Lower lobe of right lung (tissue), 2 donors: Measurements from ENCODE around the gene FBXO9. TPM values are rescaled to one million over a fixed set of nuclear protein-coding genes. Genes with fewer than 3 reads are reported as not detected.

Experiments used
- ATAC-seq, 2 donors: fragments of 200-7000 bp; cut with Tn5 transposase; one replicate each; pipeline ENCODE4 v1.9.1; 2020 to 2022; ENCODE audit warnings: mild to moderate bottlenecking in 2 of 2, moderate library complexity in 2 of 2
- DNase-seq: peaks from one replicate; pipeline ENCODE4 v3.0.0-alpha.2; 2020
- H3K27ac ChIP-seq: fragments of 200-600 bp; one replicate; pipeline ENCODE4 v1.8.0; 2022
- H3K27me3 ChIP-seq: fragments of 200-600 bp; one replicate; pipeline ENCODE4 v1.8.0; 2022; ENCODE audit warnings: low read depth
- H3K36me3 ChIP-seq: fragments of 200-600 bp; one replicate; pipeline ENCODE4 v1.8.0; 2022; ENCODE audit warnings: mild to moderate bottlenecking
- H3K4me1 ChIP-seq: fragments of 200-600 bp; one replicate; pipeline ENCODE4 v1.8.0; 2022
- H3K4me3 ChIP-seq: fragments of 200-600 bp; one replicate; pipeline ENCODE4 v1.8.0; 2022; ENCODE audit warnings: mild to moderate bottlenecking
- H3K9me3 ChIP-seq: fragments of 200-600 bp; one replicate; pipeline ENCODE4 v1.8.0; 2022
- intact Hi-C: fragments of 100-400 bp; cut with DNase I; formaldehyde crosslinking; loops from one replicate; pipeline ENCODE4 v1.11.0; 2022
- total RNA-seq: library from RNA; stranded (reverse); fragmentation: NEBNext Ultra II Directional; extraction: Animal tissue kit (Norgen Biotek cat#: 25700); gene quantifications from one replicate; pipeline ENCODE4 v1.2.1, GENCODE V29; 2021
- TF ChIP-seq, protein P1 (sequence below): fragments of 200-600 bp; IDR thresholded peaks from one replicate; pipeline ENCODE4 v1.8.0; 2022; ENCODE audit warnings: antibody characterized with exemption, mild to moderate bottlenecking
- donor health status: DM: no; HTN: yes; CAD: no; lungs with severe emphysema.

The FBXO9 gene
- total RNA-seq, 1 donor from 2014 or later: 112 TPM

DNA sequence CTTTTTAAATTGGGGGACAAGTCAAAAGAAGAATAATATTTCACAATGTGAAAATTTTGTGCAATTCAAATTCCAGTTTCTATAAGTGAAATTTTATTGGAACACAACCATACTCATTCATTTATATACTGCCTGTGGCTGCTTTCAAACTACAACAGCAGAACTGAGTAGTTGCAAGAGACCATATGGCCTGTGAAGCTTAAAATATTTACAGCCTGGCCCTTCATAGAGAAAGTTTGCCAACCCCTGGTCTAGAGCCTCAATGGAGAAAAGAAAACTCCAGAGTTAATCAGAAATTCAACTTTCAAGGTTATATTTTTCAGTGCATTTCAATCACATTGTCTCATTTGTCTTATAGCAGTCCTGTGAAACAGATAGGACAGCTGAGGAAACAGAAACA is 26.6 kb upstream of the FBXO9 start:
- H3K9me3 ChIP-seq: no peaks in the 10 kb centered on the region
- no peak overlapping the region for H3K27ac ChIP-seq
- ATAC-seq (no peak), DNase-seq (no peak)
- intact Hi-C loops: no loop called here
- H3K4me3 ChIP-seq: no peak overlapping the region
- H3K27me3 ChIP-seq: no peaks in the 10 kb centered on the region
- TF ChIP-seq, protein P1, sequence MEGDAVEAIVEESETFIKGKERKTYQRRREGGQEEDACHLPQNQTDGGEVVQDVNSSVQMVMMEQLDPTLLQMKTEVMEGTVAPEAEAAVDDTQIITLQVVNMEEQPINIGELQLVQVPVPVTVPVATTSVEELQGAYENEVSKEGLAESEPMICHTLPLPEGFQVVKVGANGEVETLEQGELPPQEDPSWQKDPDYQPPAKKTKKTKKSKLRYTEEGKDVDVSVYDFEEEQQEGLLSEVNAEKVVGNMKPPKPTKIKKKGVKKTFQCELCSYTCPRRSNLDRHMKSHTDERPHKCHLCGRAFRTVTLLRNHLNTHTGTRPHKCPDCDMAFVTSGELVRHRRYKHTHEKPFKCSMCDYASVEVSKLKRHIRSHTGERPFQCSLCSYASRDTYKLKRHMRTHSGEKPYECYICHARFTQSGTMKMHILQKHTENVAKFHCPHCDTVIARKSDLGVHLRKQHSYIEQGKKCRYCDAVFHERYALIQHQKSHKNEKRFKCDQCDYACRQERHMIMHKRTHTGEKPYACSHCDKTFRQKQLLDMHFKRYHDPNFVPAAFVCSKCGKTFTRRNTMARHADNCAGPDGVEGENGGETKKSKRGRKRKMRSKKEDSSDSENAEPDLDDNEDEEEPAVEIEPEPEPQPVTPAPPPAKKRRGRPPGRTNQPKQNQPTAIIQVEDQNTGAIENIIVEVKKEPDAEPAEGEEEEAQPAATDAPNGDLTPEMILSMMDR: no peak
- H3K36me3 ChIP-seq: peaks cover 69% of the 10 kb centered on the region
- peaks cover 5% of the 10 kb centered on the region for H3K4me1 ChIP-seq

- no peak overlapping the region for H3K27ac ChIP-seq
- no peaks in the 10 kb centered on the region for H3K9me3 ChIP-seq
- H3K4me1 ChIP-seq: peaks cover 10% of the 10 kb centered on the region
- DNase-seq: no peak
- H3K4me3 ChIP-seq: no peak overlapping the region
- TF ChIP-seq, protein P1: no peak
- H3K36me3 ChIP-seq: peaks cover 47% of the 10 kb centered on the region
- intact Hi-C loops: no loop called here
- H3K27me3 ChIP-seq: no peaks in the 10 kb centered on the region
- no peak for ATAC-seq
Observed at GRCh38 chr6:53041356-53041755, 23.8 kb upstream of the FBXO9 start.

DNA sequence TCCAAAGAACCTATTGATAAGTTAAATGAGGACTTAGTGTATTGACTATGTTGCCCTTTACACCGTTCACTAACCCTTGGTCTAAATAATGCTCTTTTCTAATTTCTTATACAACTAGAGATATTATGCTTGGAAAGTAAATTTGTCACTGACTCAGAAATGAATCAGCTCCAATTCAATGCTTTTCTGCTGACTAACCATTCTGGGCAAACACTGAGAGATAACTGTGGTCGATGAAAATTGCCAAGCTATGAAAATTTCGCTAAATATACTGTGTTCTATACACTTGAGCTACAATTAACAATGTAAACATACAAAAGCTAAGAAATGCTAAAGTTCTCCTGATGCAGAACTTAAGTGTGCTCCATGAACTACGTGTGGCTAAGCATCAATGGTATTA is 23.1 kb upstream of the FBXO9 start:
- DNase-seq (no peak), ATAC-seq (no peak)
- intact Hi-C loops: no loop called here

DNA sequence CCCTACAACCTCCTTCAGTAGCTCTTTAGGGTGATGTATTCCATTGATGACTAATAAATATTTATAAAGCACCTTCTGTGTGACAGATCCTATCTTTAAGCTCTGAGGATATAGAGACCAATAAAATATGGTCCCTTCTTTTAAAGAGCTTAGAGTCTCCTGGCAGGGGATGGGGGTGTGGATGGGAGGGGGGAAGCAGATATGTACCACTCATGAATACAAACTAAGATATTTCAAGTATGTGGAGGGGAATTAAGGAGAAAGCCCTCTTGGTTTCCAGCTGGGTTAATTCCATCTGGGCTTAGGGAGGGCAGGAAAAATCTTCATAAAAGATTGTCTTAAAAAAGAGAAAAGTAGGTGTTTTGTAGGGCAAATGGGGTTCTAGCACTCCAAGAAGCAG is 21.6 kb upstream of the FBXO9 start:
- intact Hi-C loops: no loop called here
- Histone ChIP-seq H3K9me3 (no peaks in the 10 kb centered on the region), H3K27me3 (no peaks in the 10 kb centered on the region), H3K36me3 (peaks cover 27% of the 10 kb centered on the region), H3K4me1 (peaks cover 10% of the 10 kb centered on the region), H3K4me3 (no peak overlapping the region), H3K27ac (no peak overlapping the region)
- TF ChIP-seq, protein P1: no peak
- no peak for DNase-seq
- no peak for ATAC-seq

More for the DNA sequence above, 23.1 kb upstream of the FBXO9 start:
- TF ChIP-seq, protein P1: no peak
- H3K27ac ChIP-seq: no peak overlapping the region
- peaks cover 10% of the 10 kb centered on the region for H3K4me1 ChIP-seq
- H3K9me3 ChIP-seq: no peaks in the 10 kb centered on the region
- no peak overlapping the region for H3K4me3 ChIP-seq
- peaks cover 40% of the 10 kb centered on the region for H3K36me3 ChIP-seq
- no peaks in the 10 kb centered on the region for H3K27me3 ChIP-seq

DNA sequence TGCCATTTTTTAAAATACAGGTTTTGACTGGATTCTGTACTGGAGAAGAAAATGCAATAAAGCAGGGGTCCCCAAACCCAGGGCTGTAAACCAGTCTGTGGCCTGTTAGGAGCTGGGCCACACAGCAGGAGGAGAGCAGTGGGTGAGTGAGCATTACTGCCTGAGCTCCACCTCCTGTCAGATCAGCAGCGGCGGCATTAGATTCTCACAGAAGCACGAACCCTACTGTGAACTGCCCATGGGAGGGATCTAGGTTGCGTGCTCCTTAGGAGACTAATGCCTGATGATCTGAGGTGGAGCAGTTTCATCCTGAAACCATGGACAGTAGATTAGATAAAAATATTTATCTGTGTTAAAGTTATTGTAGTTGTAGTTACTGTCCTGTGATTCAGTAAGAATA is 21.1 kb upstream of the FBXO9 start:
- Histone ChIP-seq H3K4me3 (no peak overlapping the region), H3K27ac (no peak overlapping the region), H3K36me3 (peaks cover 23% of the 10 kb centered on the region), H3K27me3 (no peaks in the 10 kb centered on the region), H3K4me1 (peaks cover 10% of the 10 kb centered on the region), H3K9me3 (no peaks in the 10 kb centered on the region)
- DNase-seq (no peak), ATAC-seq (no peak)
- TF ChIP-seq, protein P1: no peak
- intact Hi-C loops: no loop called here

DNA sequence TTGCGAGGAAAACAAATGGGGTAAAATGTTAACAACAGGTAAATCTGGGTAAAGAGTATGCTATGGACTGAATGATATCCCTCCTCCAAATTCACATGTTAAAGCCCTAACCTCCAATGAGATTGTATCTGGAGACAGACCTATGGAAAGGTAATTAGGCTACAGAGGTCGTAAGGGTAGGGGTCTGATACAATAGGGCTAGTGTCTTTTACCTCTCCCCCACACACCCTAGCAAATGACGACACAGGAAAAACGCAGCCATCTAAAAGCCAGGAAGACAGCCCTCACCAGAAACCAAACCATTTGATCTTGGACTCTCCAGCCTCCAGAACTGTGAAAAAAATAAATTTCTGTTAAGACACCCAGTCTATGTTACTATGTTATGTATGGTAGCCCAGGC is 20.6 kb upstream of the FBXO9 start:
- Histone ChIP-seq H3K27ac (no peak overlapping the region), H3K36me3 (peaks cover 18% of the 10 kb centered on the region), H3K4me3 (no peak overlapping the region), H3K4me1 (peaks cover 10% of the 10 kb centered on the region), H3K27me3 (no peaks in the 10 kb centered on the region), H3K9me3 (no peaks in the 10 kb centered on the region)
- intact Hi-C loops: no loop called here
- DNase-seq: no peak
- no peak for ATAC-seq
- TF ChIP-seq, protein P1: no peak
